ENCODE data around the gene P2RX4. TPM values are rescaled to one million over a fixed set of nuclear protein-coding genes. Genes with fewer than 3 reads are reported as not detected.
A peak's percentile ranks its signal among the peaks of the same experiment; 100 is the strongest.

The P2RX4 gene
- total RNA-seq, 6 donors from 2014 or later, result 62.7 to 98.5 (median 79.5) TPM

DNA sequence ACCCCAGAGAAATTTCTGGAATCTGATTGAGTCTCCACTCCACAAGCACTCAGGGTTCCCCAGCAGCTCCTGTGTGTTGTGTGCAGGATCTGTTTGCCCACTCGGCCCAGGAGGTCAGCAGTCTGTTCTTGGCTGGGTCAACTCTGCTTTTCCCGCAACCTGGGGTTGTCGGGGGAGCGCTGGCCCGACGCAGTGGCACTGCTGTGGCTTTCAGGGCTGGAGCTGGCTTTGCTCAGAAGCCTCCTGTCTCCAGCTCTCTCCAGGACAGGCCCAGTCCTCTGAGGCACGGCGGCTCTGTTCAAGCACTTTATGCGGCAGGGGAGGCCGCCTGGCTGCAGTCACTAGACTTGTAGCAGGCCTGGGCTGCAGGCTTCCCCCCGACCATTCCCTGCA is 23.7 kb downstream of the P2RX4 start:
- ATAC-seq (ENCODE audit: low FRiP score in 2 of 2) (no peak), DNase-seq (no peak)
- Histone ChIP-seq H3K4me3 (no peak overlapping the region), H3K4me1 (peaks cover 7 to 15% (median 11%) of the 10 kb centered on the region in 4 donors), H3K27me3 (no peaks in the 10 kb centered on the region), H3K9me3 (no peaks in the 10 kb centered on the region), H3K27ac (peak overlapping the region in 2 of 4 donors; percentile 4 to 40), H3K36me3 (peaks cover 0 to 61% (median 35%) of the 10 kb centered on the region in 4 donors)
- 86% methylated on average over 7 to 11 of the region's 11 CpGs for WGBS, 2 donors
- TF ChIP-seq EP300 (IDR thresholded peaks at IDR 0.05) (no peak), POLR2AphosphoS5 (IDR thresholded peaks at IDR 0.05) (no peak), POLR2A (IDR thresholded peaks at IDR 0.05) (no peak), CTCF (IDR thresholded peaks at IDR 0.05) (no peak)

- Histone ChIP-seq H3K36me3 (peaks cover 0 to 57% (median 26%) of the 10 kb centered on the region in 4 donors), H3K27ac (no peak overlapping the region), H3K9me3 (no peaks in the 10 kb centered on the region), H3K4me1 (peaks cover 12 to 26% (median 21%) of the 10 kb centered on the region in 4 donors), H3K4me3 (no peak overlapping the region), H3K27me3 (no peaks in the 10 kb centered on the region)
- no peak for ATAC-seq (ENCODE audit: low FRiP score in 2 of 2)
- 91 to 98% methylated on average over 9 of the region's 9 CpGs for WGBS, 2 donors
- no peak for DNase-seq
- no peak for TF ChIP-seq POLR2AphosphoS5 (IDR thresholded peaks at IDR 0.05)
- TF ChIP-seq EP300 (IDR thresholded peaks at IDR 0.05), result no peak
- TF ChIP-seq POLR2A (IDR thresholded peaks at IDR 0.05), result no peak
- no peak for TF ChIP-seq CTCF (IDR thresholded peaks at IDR 0.05)
Observed at GRCh38 chr12:121236776-121237175, 26.8 kb downstream of the P2RX4 start.

GRCh38 chr12:121237415-121237814 is 27.5 kb downstream of the P2RX4 start:
- DNase-seq (no peak), ATAC-seq (ENCODE audit: low FRiP score in 2 of 2) (no peak)
- Histone ChIP-seq H3K9me3 (no peaks in the 10 kb centered on the region), H3K4me3 (no peak overlapping the region), H3K36me3 (peaks cover 0 to 62% (median 24%) of the 10 kb centered on the region in 4 donors), H3K27me3 (no peaks in the 10 kb centered on the region), H3K4me1 (peaks cover 12 to 26% (median 21%) of the 10 kb centered on the region in 4 donors), H3K27ac (peak overlapping the region in 1 of 4 donors; percentile 60)
- TF ChIP-seq EP300 (IDR thresholded peaks at IDR 0.05), result no peak
- TF ChIP-seq POLR2AphosphoS5 (IDR thresholded peaks at IDR 0.05), result no peak
- TF ChIP-seq CTCF (IDR thresholded peaks at IDR 0.05), result no peak
- TF ChIP-seq POLR2A (IDR thresholded peaks at IDR 0.05), result no peak
- 65 to 77% methylated on average over 8 of the region's 8 CpGs for WGBS, 2 donors

DNA sequence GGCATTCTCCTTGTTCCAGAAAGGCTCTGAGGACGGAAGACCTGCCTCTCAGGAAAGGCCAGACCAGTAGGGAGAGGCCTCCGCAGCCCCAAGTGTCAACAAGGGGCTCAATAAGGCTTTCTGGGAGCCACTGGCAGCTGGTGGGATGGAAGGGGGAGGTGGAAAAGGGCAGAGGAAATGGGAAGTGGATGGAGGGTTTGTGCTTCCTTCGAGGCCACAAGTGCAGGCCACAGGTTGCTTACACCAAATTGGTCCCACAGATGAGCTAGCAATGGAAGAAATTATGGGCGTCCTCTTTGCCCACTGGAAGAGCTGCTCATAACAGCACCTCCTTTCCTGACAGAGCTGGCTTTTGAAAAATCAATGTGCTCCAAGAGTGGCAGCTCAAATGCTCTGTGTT is 28.2 kb downstream of the P2RX4 start:
- H3K27ac ChIP-seq, result peak overlapping the region in 1 of 4 donors; percentile 60
- no peaks in the 10 kb centered on the region for H3K9me3 ChIP-seq
- no peaks in the 10 kb centered on the region for H3K27me3 ChIP-seq
- TF ChIP-seq POLR2A (IDR thresholded peaks at IDR 0.05) (no peak), CTCF (IDR thresholded peaks at IDR 0.05) (no peak), EP300 (IDR thresholded peaks at IDR 0.05) (no peak), POLR2AphosphoS5 (IDR thresholded peaks at IDR 0.05) (no peak)
- 76 to 85% methylated on average over 4 of the region's 4 CpGs for WGBS, 2 donors
- no peak for DNase-seq
- H3K4me1 ChIP-seq, result peaks cover 12 to 26% (median 21%) of the 10 kb centered on the region in 4 donors
- H3K4me3 ChIP-seq, result no peak overlapping the region
- peaks cover 0 to 59% (median 20%) of the 10 kb centered on the region in 4 donors for H3K36me3 ChIP-seq
- no peak for ATAC-seq (ENCODE audit: low FRiP score in 2 of 2)

Data from upper lobe of left lung (tissue), 6 donors.